Stimulated activated CD8-positive, alpha-beta memory T cell treated with anti-CD3 and anti-CD28 coated beads, Interleukin-12 subunit alpha, Interleukin-12 subunit beta, amount 100 ng/mL, for 24 hours (primary cell): ENCODE results near the gene RNF8.
"Not testable (repeated sequence)": the region's sequence is repeated elsewhere in the genome, so short reads cannot be mapped to it uniquely, and the experiment has no call there.

Source experiments
- DNase-seq: peaks from one replicate; pipeline ENCODE4 v3.0.0-alpha.2; 2020; ENCODE audit errors: extremely low read depth

The RNF8 gene

DNA sequence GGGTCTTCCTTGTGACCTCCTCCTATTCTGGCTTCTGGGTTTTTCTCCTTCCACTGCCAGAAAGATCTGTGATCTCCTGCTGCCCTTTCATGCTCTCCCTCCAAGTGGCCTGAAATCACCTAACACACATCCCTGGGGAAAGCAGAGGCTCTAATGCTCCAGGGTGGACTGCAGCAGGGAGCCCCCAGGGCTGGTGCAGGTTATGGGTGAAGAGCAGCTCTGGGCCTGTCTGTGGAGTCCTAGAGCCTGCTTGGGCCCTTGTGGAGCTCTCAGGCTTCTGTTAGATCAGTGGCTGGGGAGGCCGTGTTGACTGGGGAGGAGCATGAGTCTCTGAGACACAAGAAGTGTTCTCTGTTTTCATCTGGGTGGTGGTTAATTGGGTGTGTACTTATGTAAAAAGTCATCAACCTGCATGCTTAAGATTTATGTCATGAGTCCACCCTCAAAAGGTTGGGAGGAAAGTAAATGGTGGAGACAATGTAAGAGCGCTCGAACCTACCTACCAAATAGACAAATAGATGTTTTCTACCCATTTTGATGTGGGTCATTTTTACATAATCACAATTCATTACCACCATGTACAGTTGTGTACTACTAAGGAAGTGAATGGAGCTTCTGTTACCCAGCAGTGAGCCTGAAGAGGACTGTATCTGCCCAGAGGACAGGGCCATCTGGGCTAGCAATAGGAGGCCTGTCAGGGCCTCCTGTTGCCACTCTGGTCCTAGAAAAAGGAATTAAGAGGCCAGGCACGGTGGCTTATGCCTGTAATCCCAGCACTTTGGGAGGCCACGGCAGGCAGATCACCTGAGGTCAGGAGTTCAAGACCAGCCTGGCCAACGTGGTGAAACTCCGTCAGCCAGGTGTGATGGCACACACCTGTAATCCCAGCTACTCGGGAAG lies 32.0 kb upstream of the RNF8 start:
- no peak for DNase-seq

- no peak for DNase-seq
Observed at GRCh38 chr6:37323580-37323979, 30.2 kb upstream of the RNF8 start.

DNA sequence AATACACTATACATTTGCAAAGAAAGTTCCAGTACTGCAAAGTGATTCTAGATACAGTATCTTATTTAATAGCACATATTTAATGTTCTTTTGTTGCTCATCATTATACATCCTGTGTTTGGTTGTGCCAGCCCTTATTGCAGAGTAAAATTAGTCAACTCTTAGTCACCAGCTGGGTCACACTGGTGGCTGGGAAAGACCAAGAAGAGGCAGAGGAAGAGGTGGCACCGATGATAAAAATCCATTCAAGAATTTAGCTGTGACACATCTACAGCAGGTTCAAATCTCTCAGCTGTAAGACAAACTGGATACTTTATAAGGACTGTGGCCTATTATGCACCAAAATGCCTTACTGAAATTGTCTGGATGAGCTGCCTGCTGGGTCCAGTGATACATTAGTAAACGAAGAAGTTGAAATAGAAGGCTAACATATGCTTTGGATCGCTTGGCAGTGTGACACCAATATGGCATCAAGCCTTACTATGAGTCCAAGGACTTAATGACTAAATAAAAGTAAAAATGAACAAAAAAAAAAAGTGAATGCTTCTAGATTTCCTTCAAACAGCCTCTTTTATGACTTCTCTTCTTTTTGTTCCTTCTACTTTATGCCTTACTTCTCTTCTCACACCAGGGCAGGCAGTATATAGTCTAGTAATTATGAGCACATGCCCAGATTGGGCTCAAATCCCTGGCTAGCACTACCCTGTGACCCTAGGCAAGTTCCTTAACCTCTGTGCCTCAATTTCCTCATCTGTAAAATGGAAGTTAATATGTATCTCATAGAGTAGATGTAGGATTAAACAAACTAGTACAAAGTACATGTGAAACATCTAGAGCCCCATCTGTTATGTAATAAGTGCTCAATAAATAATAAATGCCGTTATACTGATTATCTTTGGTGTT lies 29.4 kb upstream of the RNF8 start:
- no peak for DNase-seq

DNA sequence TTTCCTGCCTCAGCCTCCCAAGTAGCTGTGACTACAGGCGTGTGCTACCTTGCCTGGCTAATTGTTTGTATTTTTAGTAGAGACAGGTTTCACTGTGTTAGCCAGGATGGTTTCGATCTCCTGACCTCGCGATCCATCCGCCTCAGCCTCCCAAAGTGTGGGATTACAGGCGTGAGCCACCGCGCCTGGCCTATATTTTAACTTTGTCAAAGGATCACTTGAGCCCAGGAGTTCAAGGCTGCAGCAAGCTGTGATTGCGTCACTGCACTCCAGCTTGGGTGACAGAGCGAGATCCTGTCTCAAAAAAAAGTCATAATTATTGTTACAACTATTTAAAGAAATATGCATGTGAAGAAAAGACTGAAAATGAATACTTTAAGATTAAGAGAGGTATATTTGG lies 23.4 kb upstream of the RNF8 start:
- not testable (repeated sequence) for DNase-seq

DNA sequence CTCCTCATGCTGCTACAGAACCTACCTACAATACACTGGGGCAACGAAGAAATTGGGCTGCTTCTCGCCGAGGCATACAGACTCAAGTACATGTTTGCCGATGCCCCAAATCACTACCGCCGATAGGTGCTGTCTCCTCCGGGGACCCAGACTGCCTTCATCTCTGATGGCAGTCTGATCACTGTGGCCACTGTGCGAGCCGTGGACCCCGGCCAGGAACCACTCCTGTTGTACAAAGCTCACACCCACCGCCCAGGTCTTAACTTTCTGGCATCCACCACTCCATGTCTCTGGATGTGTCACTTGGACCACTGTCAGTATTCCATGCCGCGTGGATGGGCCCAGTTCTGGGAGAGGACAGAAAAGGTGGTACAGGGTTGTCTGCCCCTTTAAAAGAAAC lies 22.7 kb upstream of the RNF8 start:
- no peak for DNase-seq

DNA sequence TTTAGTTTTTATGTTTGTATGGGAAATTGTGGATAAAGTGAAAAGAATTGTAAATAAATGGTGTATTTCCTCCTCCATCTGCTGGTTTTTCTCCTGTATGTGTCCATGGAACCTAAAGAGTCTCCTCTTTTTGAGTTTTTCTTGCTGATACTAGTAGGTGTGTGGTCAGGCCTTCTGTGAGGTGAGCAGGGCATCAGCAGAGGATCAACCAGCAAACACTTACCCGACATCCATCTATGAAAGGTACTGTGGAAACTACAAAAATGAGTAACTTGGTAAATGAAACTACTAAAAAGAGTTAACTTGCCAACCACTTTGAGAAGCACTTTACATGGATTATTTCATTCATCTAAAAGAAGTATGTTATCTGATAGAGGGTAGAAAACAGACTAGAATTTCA lies 20.9 kb upstream of the RNF8 start:
- no peak for DNase-seq

DNA sequence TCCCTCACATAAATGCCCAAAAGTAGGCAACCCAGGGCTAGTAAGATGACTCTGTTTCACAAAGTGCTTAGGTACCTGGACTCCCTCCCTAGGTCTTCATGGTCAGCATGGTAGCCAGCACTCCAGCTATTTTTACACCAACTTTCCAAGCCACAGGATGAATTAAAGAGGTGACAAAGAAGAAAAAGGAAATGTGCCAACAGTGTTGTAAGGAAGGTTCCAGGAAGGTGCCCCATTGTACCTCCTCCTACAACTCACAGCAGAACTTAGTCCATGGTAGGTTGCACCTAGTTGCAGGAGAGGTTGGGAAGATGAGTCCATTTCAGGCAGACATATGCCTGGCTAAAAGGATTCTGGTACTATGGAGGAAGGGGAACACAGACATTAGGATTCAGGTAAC lies 19.7 kb upstream of the RNF8 start:
- DNase-seq: no peak

DNA sequence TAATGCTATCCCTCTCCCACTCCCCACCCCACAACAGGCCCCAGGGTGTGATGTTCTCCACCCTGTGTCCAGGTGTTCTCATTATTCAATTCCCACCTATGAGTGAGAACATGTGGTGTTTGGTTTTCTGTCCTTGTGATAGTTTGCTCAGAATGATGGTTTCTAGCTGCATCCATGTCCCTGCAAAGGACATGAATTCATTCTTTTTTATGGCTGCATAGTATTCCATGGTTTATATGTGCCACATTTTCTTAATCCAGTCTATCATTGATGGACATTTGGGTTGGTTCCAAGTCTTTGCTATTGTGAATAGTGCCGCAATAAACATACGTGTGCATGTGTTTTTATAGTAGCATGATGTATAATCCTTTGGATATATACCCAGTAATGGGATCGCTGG lies 15.5 kb upstream of the RNF8 start:
- not testable (repeated sequence) for DNase-seq

- no peak for DNase-seq
Observed at GRCh38 chr6:37338745-37339255, 15.0 kb upstream of the RNF8 start.

- DNase-seq: no peak
Observed at GRCh38 chr6:37339741-37340638, 13.8 kb upstream of the RNF8 start.

GRCh38 chr6:37340639-37340943 lies 13.2 kb upstream of the RNF8 start:
- DNase-seq: no peak

GRCh38 chr6:37343248-37343647 lies 10.5 kb upstream of the RNF8 start:
- no peak for DNase-seq

DNA sequence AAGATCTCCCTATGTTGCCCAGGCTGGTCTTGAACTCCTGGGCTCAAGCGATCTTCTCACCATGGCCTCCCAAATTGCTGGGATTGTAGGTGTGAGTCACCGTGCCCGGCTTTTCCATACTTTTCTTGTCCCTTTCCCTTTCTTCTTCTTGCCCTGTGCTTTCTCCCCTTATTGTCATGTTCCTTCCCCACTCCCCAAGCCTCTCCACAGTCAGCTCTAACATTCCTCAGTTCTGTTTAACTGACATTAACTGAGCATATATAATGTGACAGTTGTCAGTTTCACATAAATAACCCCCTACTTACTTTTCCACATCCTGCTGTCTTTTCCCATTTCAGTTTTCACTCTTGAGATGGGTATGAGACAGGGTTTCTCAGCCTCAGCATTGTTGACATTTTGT lies 9.5 kb upstream of the RNF8 start:
- DNase-seq: no peak

DNA sequence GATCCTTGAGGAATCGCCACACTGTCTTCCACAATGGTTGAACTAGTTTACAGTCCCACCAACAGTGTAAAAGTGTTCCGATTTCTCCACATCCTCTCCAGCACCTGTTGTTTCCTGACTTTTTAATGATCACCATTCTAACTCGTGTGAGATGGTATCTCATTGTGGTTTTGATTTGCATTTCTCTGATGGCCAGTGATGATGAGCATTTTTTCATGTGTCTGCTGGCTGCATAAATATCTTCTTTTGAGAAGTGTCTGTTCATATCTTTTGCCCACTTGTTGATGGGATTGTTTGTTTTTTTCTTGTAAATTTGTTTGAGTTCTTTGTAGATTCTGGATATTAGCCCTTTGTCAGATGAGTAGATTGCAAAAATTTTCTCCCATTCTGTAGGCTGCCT lies 8.0 kb upstream of the RNF8 start:
- not testable (repeated sequence) for DNase-seq

GRCh38 chr6:37347177-37347576 lies 6.6 kb upstream of the RNF8 start:
- DNase-seq: no peak

GRCh38 chr6:37347670-37348111 lies 6.1 kb upstream of the RNF8 start:
- no peak for DNase-seq

- DNase-seq: no peak
Observed at GRCh38 chr6:37351027-37351426, 2.8 kb upstream of the RNF8 start.

GRCh38 chr6:37352384-37352783 lies 1.4 kb upstream of the RNF8 start:
- DNase-seq: no peak

GRCh38 chr6:37354526-37355384 lies 972 bp downstream of the RNF8 start:
- DNase-seq: no peak

GRCh38 chr6:37357288-37357687 lies 3.5 kb downstream of the RNF8 start:
- DNase-seq: no peak

GRCh38 chr6:37357860-37358259 lies 4.1 kb downstream of the RNF8 start:
- no peak for DNase-seq
